GM10266 (cell line): ENCODE results near the gene ALKBH3.

Experiments used
- DNase-seq: peaks from one replicate; pipeline ENCODE4 v3.0.0; 2012; ENCODE audit errors: extremely low spot score
- CTCF ChIP-seq: IDR thresholded peaks from 2 replicates; pipeline ENCODE4 v1.5.1; 2012; ENCODE audit warnings: mild to moderate bottlenecking, low read depth; ENCODE audit not compliant: control insufficient read depth, insufficient read depth; ENCODE audit errors: missing control alignments

The ALKBH3 gene

GRCh38 chr11:43892851-43893250 is 12.2 kb downstream of the ALKBH3 start:
- no peak for DNase-seq
- TF ChIP-seq CTCF: no peak

GRCh38 chr11:43894546-43894945 is 13.9 kb downstream of the ALKBH3 start:
- TF ChIP-seq CTCF: no peak
- DNase-seq: no peak

- TF ChIP-seq CTCF: no peak
- no peak for DNase-seq
These were observed 15.0 kb downstream of the ALKBH3 start for GRCh38 chr11:43895601-43896000.

- no peak for DNase-seq
- TF ChIP-seq CTCF: no peak
These were observed 17.9 kb downstream of the ALKBH3 start for GRCh38 chr11:43898574-43898973.

GRCh38 chr11:43899094-43899493 is 18.5 kb downstream of the ALKBH3 start:
- DNase-seq: no peak
- TF ChIP-seq CTCF: no peak

GRCh38 chr11:43901551-43901950 is 20.9 kb downstream of the ALKBH3 start:
- no peak for TF ChIP-seq CTCF
- no peak for DNase-seq

- TF ChIP-seq CTCF: no peak
- no peak for DNase-seq
These were observed 22.4 kb downstream of the ALKBH3 start for GRCh38 chr11:43903078-43903477.
